Breast epithelium (tissue), 4 donors: ENCODE data around the gene NRXN3. TPM values are rescaled to one million over a fixed set of nuclear protein-coding genes. Genes with fewer than 3 reads are reported as not detected.

Source experiments
- DNase-seq, 2 donors: peaks; one replicate each; pipeline ENCODE4 v3.0.0-alpha.2; 2019; ENCODE audit warnings: low spot score in 2 of 2
- H3K27ac ChIP-seq, 2 donors: fragments of 200-600 bp; sonication (generic) in 1 of 2; one replicate each; pipeline ENCODE4 v1.5.1; 2016 to 2019; ENCODE audit warnings: mild to moderate bottlenecking in 1 of 2
- H3K27me3 ChIP-seq, 2 donors: fragments of 200-600 bp; sonication (generic) in 1 of 2; one replicate each; pipeline versions ENCODE4 v1.5.1 to v1.6.0; 2017 to 2019; ENCODE audit warnings: control low read depth in 1 of 2, mild to moderate bottlenecking in 1 of 2
- H3K36me3 ChIP-seq: fragments of 200-600 bp; one replicate; pipeline ENCODE4 v1.5.1; 2019
- H3K4me1 ChIP-seq, 2 donors: fragments of 200-600 bp; sonication (generic); one replicate each; pipeline ENCODE4 v1.5.1; 2016 to 2019; ENCODE audit warnings: control low read depth in 1 of 2
- H3K4me3 ChIP-seq, 3 donors: fragments of 200-600 bp; sonication (generic); 1 replicate in 2 of 3; 2 replicates in 1 of 3; pipeline ENCODE4 v1.5.1; 2016 to 2019; ENCODE audit warnings: mild to moderate bottlenecking in 3 of 3, moderate library complexity in 2 of 3
- H3K9me3 ChIP-seq, 2 donors: fragments of 200-600 bp; sonication (generic) in 1 of 2; one replicate each; pipeline ENCODE4 v1.5.1; 2016 to 2019; ENCODE audit warnings: control low read depth in 1 of 2
- CTCF ChIP-seq, 3 donors: fragments of 450-650 bp; IDR thresholded peaks; one replicate each; pipeline ENCODE4 v1.5.1; 2016 to 2017; ENCODE audit warnings: antibody characterized with exemption in 3 of 3, mild to moderate bottlenecking in 3 of 3, moderate library complexity in 3 of 3
- POLR2A ChIP-seq: fragments of 450-650 bp; IDR thresholded peaks from one replicate; pipeline ENCODE4 v1.6.1; 2016; ENCODE audit warnings: antibody characterized with exemption, mild to moderate bottlenecking, moderate library complexity
- POLR2AphosphoS5 ChIP-seq, 3 donors: sonication (generic); formaldehyde crosslinking; IDR thresholded peaks; one replicate each; pipeline ENCODE4 v1.6.1; 2017; ENCODE audit warnings: antibody characterized with exemption in 3 of 3
- intact Hi-C: fragments of 100-400 bp; cut with DNase I; formaldehyde crosslinking; loops from one replicate; pipeline ENCODE4 v1.15.1; 2023; ENCODE audit warnings: low total_unique reads
- total RNA-seq, 3 donors: library from RNA; depleted of rRNA; stranded (reverse); fragments of >200 nt; gene quantifications; one replicate each; pipeline ENCODE4 v1.1.0, GENCODE V29; 2016

The NRXN3 gene
- total RNA-seq, 3 donors from 2014 or later, result 2.9 to 3.6 (median 3.5) TPM

- no peak overlapping the region for H3K4me3 ChIP-seq
- H3K4me1 ChIP-seq, result no peaks in the 10 kb centered on the region
- H3K36me3 ChIP-seq, result no peaks in the 10 kb centered on the region
- intact Hi-C loops, result no loop called here
- H3K27ac ChIP-seq, result no peak overlapping the region
- DNase-seq, result no peak
- no peaks in the 10 kb centered on the region for H3K27me3 ChIP-seq
- H3K9me3 ChIP-seq, result no peaks in the 10 kb centered on the region
- TF ChIP-seq POLR2AphosphoS5 (IDR thresholded peaks at IDR 0.05) (no peak), CTCF (IDR thresholded peaks at IDR 0.05) (no peak), POLR2A (no peak)
Measured at GRCh38 chr14:79809849-79810612, 1639.9 kb downstream of the NRXN3 start.

- TF ChIP-seq POLR2AphosphoS5 (IDR thresholded peaks at IDR 0.05) (no peak), POLR2A (no peak), CTCF (IDR thresholded peaks at IDR 0.05) (no peak)
- DNase-seq, result no peak
- Histone ChIP-seq H3K36me3 (no peaks in the 10 kb centered on the region), H3K4me1 (no peaks in the 10 kb centered on the region), H3K4me3 (no peak overlapping the region), H3K27ac (no peak overlapping the region), H3K9me3 (no peaks in the 10 kb centered on the region), H3K27me3 (no peaks in the 10 kb centered on the region)
- intact Hi-C loops, result no loop called here
Measured at GRCh38 chr14:79820866-79821535, 1650.8 kb downstream of the NRXN3 start.

- intact Hi-C loops, result no loop called here
Measured at GRCh38 chr14:79822034-79822433, 1651.9 kb downstream of the NRXN3 start.

GRCh38 chr14:79825046-79825521, 1654.9 kb downstream of the NRXN3 start:
- H3K4me1 ChIP-seq, result no peaks in the 10 kb centered on the region
- TF ChIP-seq CTCF (IDR thresholded peaks at IDR 0.05) (no peak), POLR2A (no peak), POLR2AphosphoS5 (IDR thresholded peaks at IDR 0.05) (no peak)
- intact Hi-C loops, result no loop called here
- H3K4me3 ChIP-seq, result no peak overlapping the region
- H3K27me3 ChIP-seq, result no peaks in the 10 kb centered on the region
- H3K27ac ChIP-seq, result no peak overlapping the region
- no peaks in the 10 kb centered on the region for H3K9me3 ChIP-seq
- H3K36me3 ChIP-seq, result no peaks in the 10 kb centered on the region
- no peak for DNase-seq

More at GRCh38 chr14:79822034-79822433, 1651.9 kb downstream of the NRXN3 start:
- Histone ChIP-seq H3K27ac (no peak overlapping the region), H3K4me1 (no peaks in the 10 kb centered on the region), H3K4me3 (no peak overlapping the region), H3K36me3 (no peaks in the 10 kb centered on the region), H3K9me3 (no peaks in the 10 kb centered on the region), H3K27me3 (no peaks in the 10 kb centered on the region)
- no peak for TF ChIP-seq CTCF (IDR thresholded peaks at IDR 0.05)
- no peak for TF ChIP-seq POLR2A
- no peak for TF ChIP-seq POLR2AphosphoS5 (IDR thresholded peaks at IDR 0.05)
- DNase-seq, result no peak

- no peaks in the 10 kb centered on the region for H3K9me3 ChIP-seq
- no peaks in the 10 kb centered on the region for H3K27me3 ChIP-seq
- no peak overlapping the region for H3K27ac ChIP-seq
- no peak for DNase-seq
- no peaks in the 10 kb centered on the region for H3K36me3 ChIP-seq
- intact Hi-C loops, result no loop called here
- no peak for TF ChIP-seq POLR2AphosphoS5 (IDR thresholded peaks at IDR 0.05)
- TF ChIP-seq POLR2A, result no peak
- H3K4me3 ChIP-seq, result no peak overlapping the region
- H3K4me1 ChIP-seq, result no peaks in the 10 kb centered on the region
Measured at GRCh38 chr14:79826362-79826761, 1656.2 kb downstream of the NRXN3 start.
